ENCODE data around the gene AJM1. TPM values are rescaled to one million over a fixed set of nuclear protein-coding genes. Genes with fewer than 3 reads are reported as not detected.

Gene AJM1
- total RNA-seq, 1 experiment from 2014 or later = 1.8 TPM

DNA sequence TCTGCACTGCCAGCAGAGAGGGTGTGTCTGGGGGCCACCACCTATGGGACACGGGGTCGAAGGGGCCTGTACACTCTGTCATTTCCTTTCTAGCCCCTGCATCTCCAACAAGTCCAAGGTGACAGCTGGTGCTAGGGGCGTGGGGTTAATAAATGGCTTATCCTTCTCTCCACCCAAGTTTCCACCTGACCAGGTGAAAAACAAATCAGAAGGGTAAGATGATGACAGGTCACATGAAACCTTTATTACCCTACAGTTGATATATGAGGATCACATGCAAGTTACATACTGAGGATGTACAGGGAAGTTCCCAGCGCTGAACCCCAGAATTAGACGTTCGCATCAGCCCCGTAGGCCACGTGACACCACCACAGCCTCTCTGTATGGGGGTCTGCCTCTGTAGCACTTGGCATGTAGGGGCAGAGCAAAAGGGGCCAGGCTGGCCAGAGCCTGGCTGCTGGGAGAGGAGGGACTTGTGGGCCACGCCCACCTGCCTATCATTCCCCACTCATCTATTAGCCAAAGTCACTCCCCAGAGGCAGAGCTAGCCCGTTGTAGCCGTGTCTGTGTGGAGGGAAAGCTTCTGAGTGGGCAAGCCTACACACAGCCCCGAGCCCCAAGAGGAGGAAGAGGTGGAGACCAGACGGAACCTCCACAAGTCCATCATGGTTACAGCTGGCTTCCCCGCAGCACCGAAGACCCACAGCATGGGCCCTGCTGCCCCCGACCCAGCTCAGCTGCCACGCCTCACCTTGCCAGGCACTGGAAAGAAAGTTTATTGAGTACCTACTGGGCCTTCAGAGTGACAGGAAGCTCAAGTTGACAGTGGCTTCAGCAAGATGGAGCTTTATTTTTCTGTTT is 49.0 kb upstream of the AJM1 start:
- Histone ChIP-seq H3K14ac (ENCODE audit: insufficient read depth, low read length) (no peak overlapping the region), H3K9ac (ENCODE audit: extremely low read depth, insufficient read length, low read length) (no peak overlapping the region), H3K27ac (ENCODE audit: insufficient read length, low read depth, low read length) (no peak overlapping the region), H3K4me1 (ENCODE audit: insufficient read depth, low read length) (no peaks in the 10 kb centered on the region), H3K23me2 (ENCODE audit: insufficient read length, low read depth, low read length, poor library complexity, severe bottlenecking) (no peaks in the 10 kb centered on the region), H2BK15ac (ENCODE audit: low read depth, low read length) (no peak overlapping the region), H3K9me3 (ENCODE audit: control insufficient read depth, low read depth, low read length) (no peaks in the 10 kb centered on the region), H3K79me1 (ENCODE audit: insufficient read depth, low read depth, low read length, poor library complexity, severe bottlenecking) (no peaks in the 10 kb centered on the region), H2BK120ac (ENCODE audit: low read depth, low read length, poor library complexity, severe bottlenecking) (no peak overlapping the region), H4K91ac (ENCODE audit: insufficient read length, low read depth, low read length) (no peak overlapping the region), H2BK12ac (ENCODE audit: insufficient read length, low read depth, low read length) (no peak overlapping the region), H3K27me3 (ENCODE audit: insufficient read depth, low read length) (no peaks in the 10 kb centered on the region), H3K23ac (ENCODE audit: insufficient read length, low read depth, low read length) (no peak overlapping the region), H3K56ac (ENCODE audit: insufficient read length, low read depth, low read length) (no peak overlapping the region), H3K79me2 (ENCODE audit: insufficient read depth, low read length) (no peaks in the 10 kb centered on the region), H3K4me2 (ENCODE audit: insufficient read depth, insufficient read length, low read length) (no peak overlapping the region), H2AFZ (ENCODE audit: low read length) (no peak overlapping the region), H3T11ph (ENCODE audit: low read length) (no peak overlapping the region), H4K20me1 (ENCODE audit: control insufficient read depth, insufficient read depth, insufficient read length) (no peaks in the 10 kb centered on the region), H4K5ac (ENCODE audit: insufficient read length, low read depth, low read length) (no peak overlapping the region), H4K8ac (replicated peaks; ENCODE audit: insufficient read length, low read depth, low read length) (no peak overlapping the region), H2BK20ac (ENCODE audit: low read depth, low read length, poor library complexity, severe bottlenecking) (no peak overlapping the region), H3K4ac (ENCODE audit: low read depth, low read length) (no peak overlapping the region), H2BK5ac (ENCODE audit: insufficient read length, low read length) (no peak overlapping the region), H2AK5ac (ENCODE audit: insufficient read length, low read length) (no peak overlapping the region), H3K18ac (ENCODE audit: insufficient read length, low read depth, low read length) (no peak overlapping the region)
- TF ChIP-seq, protein P1, sequence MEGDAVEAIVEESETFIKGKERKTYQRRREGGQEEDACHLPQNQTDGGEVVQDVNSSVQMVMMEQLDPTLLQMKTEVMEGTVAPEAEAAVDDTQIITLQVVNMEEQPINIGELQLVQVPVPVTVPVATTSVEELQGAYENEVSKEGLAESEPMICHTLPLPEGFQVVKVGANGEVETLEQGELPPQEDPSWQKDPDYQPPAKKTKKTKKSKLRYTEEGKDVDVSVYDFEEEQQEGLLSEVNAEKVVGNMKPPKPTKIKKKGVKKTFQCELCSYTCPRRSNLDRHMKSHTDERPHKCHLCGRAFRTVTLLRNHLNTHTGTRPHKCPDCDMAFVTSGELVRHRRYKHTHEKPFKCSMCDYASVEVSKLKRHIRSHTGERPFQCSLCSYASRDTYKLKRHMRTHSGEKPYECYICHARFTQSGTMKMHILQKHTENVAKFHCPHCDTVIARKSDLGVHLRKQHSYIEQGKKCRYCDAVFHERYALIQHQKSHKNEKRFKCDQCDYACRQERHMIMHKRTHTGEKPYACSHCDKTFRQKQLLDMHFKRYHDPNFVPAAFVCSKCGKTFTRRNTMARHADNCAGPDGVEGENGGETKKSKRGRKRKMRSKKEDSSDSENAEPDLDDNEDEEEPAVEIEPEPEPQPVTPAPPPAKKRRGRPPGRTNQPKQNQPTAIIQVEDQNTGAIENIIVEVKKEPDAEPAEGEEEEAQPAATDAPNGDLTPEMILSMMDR (conservative IDR thresholded peaks at IDR 0.05) = no peak
- Mint-ChIP-seq H3K9me3 (no peaks in the 10 kb centered on the region), H3K27me3 (ENCODE audit: low read depth) (peaks cover 30% of the 10 kb centered on the region), H3K4me1 (peaks cover 17 to 32% of the 10 kb centered on the region in 2 experiments), H3K4me3 (peak overlapping the region in 1 of 2 experiments; percentile 31; a peak in 1 of 5 replicates), H3K27ac (no peak overlapping the region; a peak in 1 of 7 replicates), H3K36me3 (ENCODE audit: insufficient read depth in 1 of 3, low read depth in 3 of 3) (peaks cover 0 to 8% (median 1%) of the 10 kb centered on the region in 3 experiments; a peak in 3 of 7 replicates)
- DNase-seq = peak; percentile 56
- no CpG with 5 or more reads among the region's 17 CpGs for WGBS (ENCODE audit: extremely low coverage, insufficient read length, low lambda C conversion rate)
